ENCODE results near the gene SPRING1. TPM values are rescaled to one million over a fixed set of nuclear protein-coding genes. Genes with fewer than 3 reads are reported as not detected.

The SPRING1 gene
- total RNA-seq, 1 experiment from 2014 or later: 44.2 TPM

- Mint-ChIP-seq H3K9me3 (no peaks in the 10 kb centered on the region), H3K36me3 (ENCODE audit: insufficient read depth in 1 of 3, low read depth in 3 of 3) (peaks cover 0 to 29% (median 25%) of the 10 kb centered on the region in 3 experiments; a peak in 5 of 7 replicates), H3K27ac (no peak overlapping the region), H3K27me3 (ENCODE audit: low read depth) (peaks cover 7% of the 10 kb centered on the region), H3K4me1 (peaks cover 12 to 15% of the 10 kb centered on the region in 2 experiments), H3K4me3 (no peak overlapping the region)
- Histone ChIP-seq H2BK120ac (ENCODE audit: low read depth, low read length, poor library complexity, severe bottlenecking) (no peak overlapping the region), H4K5ac (ENCODE audit: insufficient read length, low read depth, low read length) (no peak overlapping the region), H3K9me3 (ENCODE audit: control insufficient read depth, low read depth, low read length) (no peaks in the 10 kb centered on the region), H2BK15ac (ENCODE audit: low read depth, low read length) (no peak overlapping the region), H3K56ac (ENCODE audit: insufficient read length, low read depth, low read length) (no peak overlapping the region), H3T11ph (ENCODE audit: low read length) (no peak overlapping the region), H3K23ac (ENCODE audit: insufficient read length, low read depth, low read length) (no peak overlapping the region), H2AK5ac (ENCODE audit: insufficient read length, low read length) (no peak overlapping the region), H2AFZ (ENCODE audit: low read length) (no peak overlapping the region), H3K4me2 (ENCODE audit: insufficient read depth, insufficient read length, low read length) (no peak overlapping the region), H3K79me1 (ENCODE audit: insufficient read depth, low read depth, low read length, poor library complexity, severe bottlenecking) (no peaks in the 10 kb centered on the region), H4K91ac (ENCODE audit: insufficient read length, low read depth, low read length) (no peak overlapping the region), H3K4me1 (ENCODE audit: insufficient read depth, low read length) (peaks cover 3% of the 10 kb centered on the region; the same call in 1 of the 2 replicates), H4K8ac (replicated peaks; ENCODE audit: insufficient read length, low read depth, low read length) (no peak overlapping the region), H3K18ac (ENCODE audit: insufficient read length, low read depth, low read length) (no peak overlapping the region), H3K14ac (ENCODE audit: insufficient read depth, low read length) (no peak overlapping the region), H2BK12ac (ENCODE audit: insufficient read length, low read depth, low read length) (no peak overlapping the region), H3K9ac (ENCODE audit: extremely low read depth, insufficient read length, low read length) (no peak overlapping the region), H2BK5ac (ENCODE audit: insufficient read length, low read length) (no peak overlapping the region), H3K4ac (ENCODE audit: low read depth, low read length) (no peak overlapping the region), H3K27me3 (ENCODE audit: insufficient read depth, low read length) (no peaks in the 10 kb centered on the region), H3K79me2 (ENCODE audit: insufficient read depth, low read length) (no peaks in the 10 kb centered on the region), H4K20me1 (ENCODE audit: control insufficient read depth, insufficient read depth, insufficient read length) (no peaks in the 10 kb centered on the region), H2BK20ac (ENCODE audit: low read depth, low read length, poor library complexity, severe bottlenecking) (no peak overlapping the region), H3K27ac (ENCODE audit: insufficient read length, low read depth, low read length) (no peak overlapping the region), H3K23me2 (ENCODE audit: insufficient read length, low read depth, low read length, poor library complexity, severe bottlenecking) (no peaks in the 10 kb centered on the region)
- no CpG with 5 or more reads among the region's 9 CpGs for WGBS (ENCODE audit: extremely low coverage, insufficient read length, low lambda C conversion rate)
- TF ChIP-seq, protein P1, sequence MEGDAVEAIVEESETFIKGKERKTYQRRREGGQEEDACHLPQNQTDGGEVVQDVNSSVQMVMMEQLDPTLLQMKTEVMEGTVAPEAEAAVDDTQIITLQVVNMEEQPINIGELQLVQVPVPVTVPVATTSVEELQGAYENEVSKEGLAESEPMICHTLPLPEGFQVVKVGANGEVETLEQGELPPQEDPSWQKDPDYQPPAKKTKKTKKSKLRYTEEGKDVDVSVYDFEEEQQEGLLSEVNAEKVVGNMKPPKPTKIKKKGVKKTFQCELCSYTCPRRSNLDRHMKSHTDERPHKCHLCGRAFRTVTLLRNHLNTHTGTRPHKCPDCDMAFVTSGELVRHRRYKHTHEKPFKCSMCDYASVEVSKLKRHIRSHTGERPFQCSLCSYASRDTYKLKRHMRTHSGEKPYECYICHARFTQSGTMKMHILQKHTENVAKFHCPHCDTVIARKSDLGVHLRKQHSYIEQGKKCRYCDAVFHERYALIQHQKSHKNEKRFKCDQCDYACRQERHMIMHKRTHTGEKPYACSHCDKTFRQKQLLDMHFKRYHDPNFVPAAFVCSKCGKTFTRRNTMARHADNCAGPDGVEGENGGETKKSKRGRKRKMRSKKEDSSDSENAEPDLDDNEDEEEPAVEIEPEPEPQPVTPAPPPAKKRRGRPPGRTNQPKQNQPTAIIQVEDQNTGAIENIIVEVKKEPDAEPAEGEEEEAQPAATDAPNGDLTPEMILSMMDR (conservative IDR thresholded peaks at IDR 0.05): no peak
- no peak for DNase-seq
Measured at GRCh38 chr12:116714175-116714574, 23.7 kb downstream of the SPRING1 start.
